ENCODE data around the gene ALOX15.
"Not testable (repeated sequence)": the region's sequence is repeated elsewhere in the genome, so short reads cannot be mapped to it uniquely, and the experiment has no call there.

Gene ALOX15

DNA sequence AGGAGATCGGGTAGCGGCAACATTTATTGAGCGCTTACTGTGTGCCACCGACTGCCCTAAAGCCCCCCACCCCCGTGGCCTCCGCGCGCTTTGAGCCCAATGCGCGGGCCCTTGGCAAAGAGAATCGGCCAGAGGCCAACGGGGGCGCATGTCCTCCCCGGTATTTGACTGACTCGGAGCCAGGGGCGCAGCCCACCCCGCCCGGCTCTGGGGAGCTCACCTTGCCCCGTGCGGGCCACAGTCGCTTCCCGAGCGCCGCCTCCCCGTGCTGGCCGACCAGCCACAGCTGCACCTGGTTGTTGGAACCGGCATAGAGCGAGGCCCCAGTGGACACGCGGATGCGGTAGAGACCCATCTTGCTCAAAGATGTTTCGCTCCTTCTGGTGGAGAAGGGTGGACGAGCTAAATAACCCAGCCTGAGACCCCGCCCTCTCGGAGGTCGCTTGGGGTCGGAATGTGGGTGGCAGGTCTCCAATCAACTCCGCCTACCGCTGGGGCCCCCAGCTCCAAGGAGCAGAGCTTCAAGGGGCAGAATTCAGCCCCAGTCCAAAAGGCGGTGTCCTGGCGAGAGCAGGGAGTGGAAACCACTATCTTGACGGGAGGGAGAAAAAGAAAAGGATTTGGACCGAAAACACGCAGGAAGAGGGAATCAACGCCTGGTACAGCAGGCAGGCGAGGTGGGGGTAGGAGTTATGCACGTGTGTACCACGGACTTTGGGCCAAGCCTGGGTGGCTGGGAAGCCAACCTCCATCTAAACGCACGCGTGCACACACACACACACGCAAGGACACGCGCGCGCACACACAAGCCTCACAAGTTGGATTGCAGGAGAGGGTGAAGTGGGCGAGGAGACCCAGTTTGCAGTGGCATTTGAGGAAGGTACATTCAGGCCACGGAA is at the start of gene ALOX15:
TSS of gene ALOX15 (minus strand) at position 382 of the 899 bp plus-strand sequence. CDS start at position 355, 27 bp downstream.
- no peak for DNase-seq

GRCh38 chr17:4690745-4691144 is 49.3 kb upstream of the ALOX15 start:
- no peak for DNase-seq

DNA sequence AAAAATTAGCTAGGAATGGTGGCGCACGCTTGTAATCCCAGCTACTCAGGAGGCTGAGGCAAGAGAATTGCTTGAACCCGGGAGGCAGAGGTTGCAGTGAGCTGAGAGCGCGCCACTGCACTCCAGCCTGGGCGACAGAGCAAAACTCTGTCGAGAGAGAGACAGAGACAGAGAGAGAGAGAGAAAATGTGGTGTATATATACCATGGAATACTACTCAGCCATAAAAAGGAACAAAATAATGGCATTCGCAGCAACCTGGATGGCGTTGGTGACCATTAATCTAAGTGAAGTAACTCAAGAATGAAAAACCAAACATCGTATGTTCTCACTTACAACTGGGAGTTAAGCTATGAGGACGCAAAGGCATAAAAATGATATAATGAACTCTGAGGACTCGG is 48.4 kb upstream of the ALOX15 start:
- not testable (repeated sequence) for DNase-seq

GRCh38 chr17:4683739-4684138 is 42.3 kb upstream of the ALOX15 start:
- not testable (repeated sequence) for DNase-seq

- no peak for DNase-seq
Observed at GRCh38 chr17:4679658-4680057, 38.2 kb upstream of the ALOX15 start.

DNA sequence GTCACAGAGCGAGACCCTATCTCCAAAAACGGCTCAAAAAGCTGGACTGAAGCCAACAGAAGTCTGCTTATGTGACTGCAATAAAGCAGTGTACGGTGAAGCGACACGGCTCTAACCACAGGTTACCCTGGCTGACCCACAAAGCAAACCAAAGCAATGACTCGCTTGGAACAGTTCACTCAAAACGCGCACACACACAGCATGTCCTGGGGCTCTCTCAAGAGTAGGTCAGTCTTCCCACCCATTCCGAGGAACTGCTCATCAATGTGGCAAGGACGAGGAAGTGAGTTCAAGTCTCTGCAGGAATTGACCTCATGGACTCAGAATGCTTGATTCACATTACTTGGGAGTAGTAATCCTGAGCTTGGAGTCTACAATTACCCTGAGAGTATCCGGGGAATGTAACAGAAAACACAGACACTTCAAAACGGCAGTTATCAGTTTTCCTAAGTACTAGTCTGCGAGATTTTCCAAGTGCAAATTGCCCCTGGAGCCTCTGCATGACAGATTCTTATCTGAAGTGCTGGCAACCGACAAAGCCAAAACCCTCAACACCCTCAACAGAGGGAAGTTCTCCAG is 37.1 kb upstream of the ALOX15 start:
- no peak for DNase-seq

DNA sequence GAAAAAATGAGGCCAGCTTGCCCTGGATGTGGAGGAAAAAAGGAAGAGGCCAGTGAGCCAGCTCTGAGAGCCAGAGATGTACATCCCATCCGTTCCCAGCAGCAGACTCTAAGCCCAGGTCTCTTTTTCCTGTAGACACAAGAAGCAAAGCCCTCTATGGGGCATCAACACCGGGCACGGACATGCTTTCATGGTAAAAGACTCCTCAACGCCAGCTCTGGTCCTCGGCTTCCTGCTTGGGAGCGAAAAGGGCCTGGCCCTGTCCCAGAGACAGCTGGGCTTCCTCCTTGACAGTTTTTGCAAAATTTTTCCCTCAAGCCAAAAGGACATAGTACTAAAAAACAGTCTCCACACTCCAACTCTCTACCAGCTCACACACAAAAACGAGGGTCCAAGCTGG is 35.3 kb upstream of the ALOX15 start:
- no peak for DNase-seq

DNA sequence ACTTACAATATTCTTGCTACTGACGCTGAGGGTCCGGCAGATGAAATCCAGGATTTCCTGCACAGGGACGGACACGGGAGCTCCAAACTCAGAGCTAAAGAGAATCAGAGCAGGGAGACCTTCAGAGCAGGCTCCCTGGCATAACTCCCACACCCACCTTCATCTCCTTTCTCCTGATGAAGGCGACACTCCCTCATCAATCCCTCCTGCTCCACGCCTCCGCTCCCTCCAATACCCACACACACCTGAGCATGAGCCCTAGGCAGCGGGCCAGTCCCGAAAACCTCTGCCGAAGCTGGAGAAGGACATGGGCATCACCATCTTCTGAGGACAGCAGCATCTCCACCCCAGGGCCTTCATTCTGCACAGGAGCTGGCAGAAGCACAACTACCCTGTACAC is 34.3 kb upstream of the ALOX15 start:
- DNase-seq, result no peak

DNA sequence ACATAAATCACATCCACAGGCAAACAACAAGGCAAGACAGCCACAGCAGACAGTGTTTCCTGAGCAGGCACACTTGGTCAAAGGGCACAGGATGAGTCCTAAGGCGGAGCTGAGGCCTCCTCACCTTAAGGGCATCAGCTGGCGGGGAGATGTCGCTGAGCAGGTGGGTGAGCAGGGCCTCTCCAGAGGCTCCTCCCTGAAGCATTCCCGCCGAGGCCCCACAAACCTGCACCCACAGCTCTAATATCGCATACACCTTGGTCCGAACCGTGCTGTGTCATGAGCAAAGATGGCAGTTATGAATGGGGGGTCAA is 33.2 kb upstream of the ALOX15 start:
- no peak for DNase-seq

- no peak for DNase-seq
Observed at GRCh38 chr17:4673986-4674684, 32.7 kb upstream of the ALOX15 start.

- DNase-seq, result no peak
Observed at GRCh38 chr17:4673169-4673568, 31.7 kb upstream of the ALOX15 start.

- DNase-seq, result no peak
Observed at GRCh38 chr17:4672751-4673150, 31.3 kb upstream of the ALOX15 start.

DNA sequence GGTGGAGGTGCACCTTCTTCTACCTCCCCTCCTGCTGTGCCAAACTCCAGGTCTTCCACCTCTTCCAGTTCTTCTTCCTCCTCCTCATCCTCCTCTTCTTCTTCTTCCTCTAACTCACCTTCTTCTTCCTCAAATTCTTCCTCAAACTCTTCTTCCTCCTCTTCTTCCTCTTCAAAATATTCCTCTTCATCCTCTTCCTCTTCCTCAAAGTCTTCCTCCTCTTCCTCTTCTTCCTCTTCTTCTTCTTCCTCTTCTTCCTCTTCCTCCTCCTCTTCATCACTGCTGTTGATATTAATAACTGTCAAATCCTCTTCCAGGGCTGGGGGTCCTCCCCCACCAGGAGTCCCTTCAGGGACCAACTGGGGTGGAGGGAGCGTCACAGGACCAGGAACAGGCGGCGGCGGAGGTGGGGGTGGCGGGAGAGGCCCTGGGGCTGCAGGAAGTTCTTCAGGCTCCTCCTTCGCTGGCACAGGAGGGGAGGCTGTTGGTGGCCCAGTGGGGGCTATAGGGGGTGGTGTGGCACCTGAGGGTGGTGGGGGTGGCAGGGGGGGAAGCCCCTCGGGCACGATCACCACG is 30.7 kb upstream of the ALOX15 start:
- no peak for DNase-seq

DNA sequence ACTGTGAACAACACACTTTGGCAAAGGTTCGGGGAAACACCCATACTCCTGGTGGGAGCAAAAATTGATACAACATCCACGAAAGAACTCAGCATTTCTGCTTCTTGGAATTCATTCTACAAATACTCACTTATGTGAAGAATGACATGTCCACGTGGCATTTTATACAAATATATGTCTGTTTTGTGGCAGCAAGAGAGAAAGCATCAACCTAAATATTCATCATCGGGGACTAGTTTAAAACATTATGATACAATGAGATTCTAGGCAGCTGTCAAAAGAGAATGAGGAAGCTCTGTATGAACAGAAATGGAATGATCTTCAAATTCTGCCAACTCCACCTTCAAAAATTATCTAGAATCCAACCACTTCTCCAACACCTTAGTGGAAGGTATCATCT is 25.7 kb upstream of the ALOX15 start:
- no peak for DNase-seq

GRCh38 chr17:4666296-4666695 is 24.8 kb upstream of the ALOX15 start:
- no peak for DNase-seq

DNA sequence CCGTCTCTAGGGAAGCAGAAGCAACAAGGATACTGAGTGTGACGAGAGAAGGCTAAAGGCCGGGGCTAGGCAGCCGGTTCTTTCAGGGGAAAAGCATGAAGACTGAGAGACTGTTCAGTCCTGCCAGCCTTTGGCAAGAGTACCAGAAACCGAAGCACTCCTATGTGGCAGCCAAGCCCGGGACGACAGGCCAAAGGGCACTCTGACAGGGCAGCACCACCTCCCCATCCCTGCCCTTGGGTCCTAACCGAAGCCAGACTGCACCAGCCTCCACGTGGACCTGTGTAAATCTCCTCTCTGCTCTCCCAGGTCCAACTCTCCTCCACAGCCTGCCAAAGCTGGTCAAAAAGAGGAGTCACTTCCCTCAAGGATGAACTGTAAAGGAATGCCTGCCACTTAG is 23.5 kb upstream of the ALOX15 start:
- no peak for DNase-seq

DNA sequence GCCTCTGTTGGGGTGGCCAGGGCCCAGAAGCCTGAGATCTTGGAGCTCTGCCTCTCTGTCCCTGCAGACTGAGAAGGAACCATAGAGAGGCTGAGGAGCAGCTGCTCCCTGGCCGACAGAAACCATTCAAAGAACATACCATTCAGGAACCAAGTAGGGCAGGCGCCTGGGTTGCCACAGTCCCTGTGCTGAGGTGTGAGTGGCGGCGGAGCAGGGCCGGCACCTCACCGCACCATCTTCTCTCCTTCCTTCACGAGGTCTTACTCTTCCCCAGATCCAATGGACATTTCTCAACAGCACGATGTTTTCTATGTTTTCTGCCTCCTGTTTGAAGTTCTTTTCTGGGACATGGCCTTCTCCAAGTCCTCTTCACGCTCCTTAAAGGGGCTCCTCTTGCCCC is 22.8 kb upstream of the ALOX15 start:
- DNase-seq, result no peak

GRCh38 chr17:4663711-4664110 is 22.2 kb upstream of the ALOX15 start:
- DNase-seq, result no peak

DNA sequence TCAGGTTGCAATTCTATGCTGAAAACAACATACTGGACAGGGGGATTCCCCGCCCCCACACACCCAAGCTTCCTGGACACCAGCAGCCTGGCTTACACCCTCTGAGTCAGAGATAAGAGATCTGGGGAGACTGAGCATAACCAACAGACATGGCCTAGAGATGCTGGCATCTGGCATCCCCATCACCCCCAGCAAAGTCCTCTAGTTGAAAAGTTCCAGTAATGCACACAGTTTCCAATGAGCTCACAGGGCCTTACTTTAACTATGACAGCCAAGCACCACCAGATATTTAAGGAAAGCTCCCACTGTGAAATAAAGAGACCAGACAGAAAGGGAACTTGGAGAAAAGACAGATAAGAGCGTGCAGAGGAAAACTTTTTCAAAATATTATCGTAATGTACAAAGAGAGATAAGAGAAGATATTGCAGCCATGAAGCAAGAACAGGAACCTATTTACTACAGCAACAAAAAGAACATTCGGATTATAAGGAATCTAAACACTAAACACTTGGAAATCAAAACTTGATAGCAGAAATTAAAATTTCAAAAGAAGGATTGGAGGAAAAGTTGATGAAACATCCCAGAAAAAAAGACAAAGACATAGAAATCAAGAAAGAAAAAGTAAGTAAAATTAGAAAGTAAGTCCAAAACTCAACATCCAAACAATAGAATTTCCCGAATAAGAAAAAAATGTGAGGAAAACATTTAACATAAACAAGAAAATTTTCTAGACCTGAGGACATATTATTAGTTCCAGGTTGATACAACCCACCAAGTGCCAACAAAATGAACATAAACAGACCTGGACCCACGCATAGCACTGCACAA is 17.2 kb upstream of the ALOX15 start:
- DNase-seq, result no peak

- DNase-seq, result no peak
Observed at GRCh38 chr17:4657678-4658077, 16.2 kb upstream of the ALOX15 start.

- DNase-seq, result not testable (repeated sequence)
Observed at GRCh38 chr17:4655933-4656332, 14.5 kb upstream of the ALOX15 start.

- no peak for DNase-seq
Observed at GRCh38 chr17:4652997-4653396, 11.5 kb upstream of the ALOX15 start.

DNA sequence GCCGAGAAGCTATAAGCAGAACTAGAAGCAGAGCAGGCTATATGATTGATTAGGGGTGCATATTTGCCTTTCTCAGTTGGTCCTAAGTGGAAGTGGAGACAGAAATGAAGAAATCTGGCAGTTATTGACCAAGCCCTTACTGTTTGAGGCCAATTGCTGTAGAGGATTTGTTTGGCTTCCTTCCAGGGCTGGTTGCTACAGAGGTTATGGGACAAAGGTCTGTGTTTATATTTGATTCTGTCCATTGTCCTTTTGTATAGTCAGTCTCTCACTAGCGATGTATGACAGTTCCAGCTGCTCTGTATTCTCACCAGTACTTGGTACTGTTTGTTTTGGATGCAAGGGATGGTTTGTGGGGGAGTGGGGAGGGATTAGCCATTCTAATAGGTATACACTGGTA is 7.3 kb upstream of the ALOX15 start:
- DNase-seq, result no peak
